H9 (cell line): ENCODE measurements around the gene DUSP15. TPM values are rescaled to one million over a fixed set of nuclear protein-coding genes. Genes with fewer than 3 reads are reported as not detected.

Experiments
- DNase-seq: peaks from one replicate; pipeline ENCODE4 v3.0.0-alpha.2; 2017
- H2AFZ ChIP-seq: one replicate; pipeline ENCODE4 v1.6.1; 2013; ENCODE audit warnings: mild to moderate bottlenecking, low read length, control low read depth, moderate library complexity
- H2AK5ac ChIP-seq: 2 replicates; pipeline ENCODE4 v1.6.1; 2013; ENCODE audit warnings: low read length, control low read depth, mixed read lengths; ENCODE audit not compliant: insufficient read length
- H2BK120ac ChIP-seq: one replicate; pipeline ENCODE4 v1.6.1; 2013; ENCODE audit warnings: low read depth, mild to moderate bottlenecking, low read length, control low read depth, inconsistent platforms; ENCODE audit not compliant: poor library complexity, severe bottlenecking
- H2BK12ac ChIP-seq: 2 replicates; pipeline ENCODE4 v1.6.1; 2013; ENCODE audit warnings: low read length, control low read depth, mixed read lengths, low read depth; ENCODE audit not compliant: insufficient read length
- H2BK15ac ChIP-seq: 2 replicates; pipeline ENCODE4 v1.6.1; 2013; ENCODE audit warnings: low read depth, low read length, control low read depth
- H2BK20ac ChIP-seq: one replicate; pipeline ENCODE4 v1.6.1; 2013; ENCODE audit warnings: low read depth, mild to moderate bottlenecking, low read length, control low read depth, inconsistent platforms; ENCODE audit not compliant: poor library complexity, severe bottlenecking
- H2BK5ac ChIP-seq: 2 replicates; pipeline ENCODE4 v1.6.1; 2013; ENCODE audit warnings: low read length, control low read depth, mixed read lengths; ENCODE audit not compliant: insufficient read length
- H3K14ac ChIP-seq: 2 replicates; pipeline ENCODE4 v1.6.1; 2013; ENCODE audit warnings: low read length, control low read depth; ENCODE audit not compliant: insufficient read depth
- H3K18ac ChIP-seq: 2 replicates; pipeline ENCODE4 v1.6.1; 2013; ENCODE audit warnings: low read depth, mild to moderate bottlenecking, mixed read lengths, low read length, control low read depth; ENCODE audit not compliant: insufficient read length
- H3K23ac ChIP-seq: 2 replicates; pipeline ENCODE4 v1.6.1; 2013; ENCODE audit warnings: low read length, control low read depth, mixed read lengths, low read depth; ENCODE audit not compliant: insufficient read length
- H3K23me2 ChIP-seq: 2 replicates; pipeline ENCODE4 v1.6.1; 2013; ENCODE audit warnings: low read depth, mild to moderate bottlenecking, mixed read lengths, low read length, control low read depth; ENCODE audit not compliant: insufficient read length, poor library complexity, severe bottlenecking
- H3K27ac ChIP-seq: 2 replicates; pipeline ENCODE4 v1.5.1; 2013; ENCODE audit warnings: low read length, control low read depth, mixed read lengths, low read depth; ENCODE audit not compliant: insufficient read length
- H3K27me3 ChIP-seq: 2 replicates; pipeline ENCODE4 v1.6.1; 2013; ENCODE audit warnings: low read length, control low read depth, inconsistent platforms; ENCODE audit not compliant: insufficient read depth
- H3K4ac ChIP-seq: 2 replicates; pipeline ENCODE4 v1.6.1; 2013; ENCODE audit warnings: low read depth, mild to moderate bottlenecking, control low read depth, inconsistent platforms, low read length, moderate library complexity
- H3K4me1 ChIP-seq: 2 replicates; pipeline ENCODE4 v1.6.1; 2013; ENCODE audit warnings: low read length, control low read depth, inconsistent platforms; ENCODE audit not compliant: insufficient read depth
- H3K4me2 ChIP-seq: 2 replicates; pipeline ENCODE4 v1.6.1; 2013; ENCODE audit warnings: low read length, control low read depth, mixed read lengths; ENCODE audit not compliant: insufficient read length, insufficient read depth
- H3K56ac ChIP-seq: 2 replicates; pipeline ENCODE4 v1.6.1; 2013; ENCODE audit warnings: low read depth, mild to moderate bottlenecking, mixed read lengths, low read length, control low read depth; ENCODE audit not compliant: insufficient read length
- H3K79me1 ChIP-seq: 2 replicates; pipeline ENCODE4 v1.6.1; 2013; ENCODE audit warnings: low read depth, mild to moderate bottlenecking, moderate library complexity, low read length, control low read depth, inconsistent platforms; ENCODE audit not compliant: insufficient read depth, poor library complexity, severe bottlenecking
- H3K79me2 ChIP-seq: 2 replicates; pipeline ENCODE4 v1.6.1; 2013; ENCODE audit warnings: low read length, control low read depth, inconsistent platforms; ENCODE audit not compliant: insufficient read depth
- H3K9ac ChIP-seq: 2 replicates; pipeline ENCODE4 v1.6.1; 2013; ENCODE audit warnings: low read length, control low read depth, mixed read lengths; ENCODE audit not compliant: insufficient read length; ENCODE audit errors: extremely low read depth
- H3K9me3 ChIP-seq: one replicate; pipeline ENCODE4 v1.6.1; 2013; ENCODE audit warnings: low read depth, low read length, inconsistent platforms; ENCODE audit not compliant: control insufficient read depth
- H3T11ph ChIP-seq: one replicate; pipeline ENCODE4 v1.6.1; 2013; ENCODE audit warnings: mild to moderate bottlenecking, low read length, control low read depth, inconsistent platforms
- H4K20me1 ChIP-seq: one replicate; pipeline ENCODE4 v1.6.1; 2013; ENCODE audit not compliant: control insufficient read depth, insufficient read length, insufficient read depth
- H4K5ac ChIP-seq: 2 replicates; pipeline ENCODE4 v1.6.1; 2013; ENCODE audit warnings: low read depth, mild to moderate bottlenecking, mixed read lengths, low read length, control low read depth; ENCODE audit not compliant: insufficient read length
- H4K8ac ChIP-seq: replicated peaks from 2 replicates; pipeline ENCODE4 v1.6.1; 2013; ENCODE audit warnings: low read length, control low read depth, mixed read lengths, low read depth; ENCODE audit not compliant: insufficient read length
- H4K91ac ChIP-seq: 2 replicates; pipeline ENCODE4 v1.6.1; 2013; ENCODE audit warnings: low read depth, mild to moderate bottlenecking, moderate library complexity, mixed read lengths, low read length, control low read depth; ENCODE audit not compliant: insufficient read length
- H3K27ac Mint-ChIP-seq, 3 experiments: 2 replicates in 2 of 3; 3 replicates in 1 of 3; pipeline ENCODE4 v1.8.0; 2020 to 2021; ENCODE audit warnings: mixed read lengths in 3 of 3, mild to moderate bottlenecking in 1 of 3, moderate library complexity in 1 of 3
- H3K27me3 Mint-ChIP-seq: 2 replicates; pipeline ENCODE4 v1.8.0; 2021; ENCODE audit warnings: low read depth, mild to moderate bottlenecking, moderate library complexity, mixed read lengths
- H3K36me3 Mint-ChIP-seq, 3 experiments: 2 replicates in 2 of 3; 3 replicates in 1 of 3; pipeline ENCODE4 v1.8.0; 2020 to 2021; ENCODE audit warnings: low read depth in 3 of 3, mixed read lengths in 3 of 3; ENCODE audit not compliant: insufficient read depth in 1 of 3
- H3K4me1 Mint-ChIP-seq, 2 experiments: 2 replicates each; pipeline ENCODE4 v1.8.0; 2020; ENCODE audit warnings: mixed read lengths in 2 of 2
- H3K4me3 Mint-ChIP-seq, 2 experiments: 2 replicates in 1 of 2; 3 replicates in 1 of 2; pipeline ENCODE4 v1.8.0; 2020 to 2021; ENCODE audit warnings: mild to moderate bottlenecking in 2 of 2, mixed read lengths in 2 of 2, moderate library complexity in 1 of 2
- H3K9me3 Mint-ChIP-seq, 2 experiments: 2 replicates in 1 of 2; 3 replicates in 1 of 2; pipeline ENCODE4 v1.8.0; 2020; ENCODE audit warnings: mild to moderate bottlenecking in 2 of 2, mixed read lengths in 2 of 2, moderate library complexity in 1 of 2
- WGBS: extraction: QIAGEN DNeasy Blood & Tissue Kit; methylation state at CpG from one replicate; pipeline ENCODE4 v1.1.7; 2013; ENCODE audit warnings: missing lambda C conversion rate, low lambda C conversion rate, mixed read lengths; ENCODE audit not compliant: insufficient read length; ENCODE audit errors: extremely low coverage; 5-methylcytosine and 5-hydroxymethylcytosine counted together
- total RNA-seq: library from RNA; stranded (reverse); gene quantifications from 2 replicates; pipeline ENCODE4 v1.2.1, GENCODE V29; 2021
- TF ChIP-seq, protein P1 (sequence below): fragments of 200-600 bp; sonication (generic); conservative IDR thresholded peaks from 3 replicates; pipeline ENCODE4 v1.8.0; 2021; ENCODE audit warnings: antibody characterized with exemption, mild to moderate bottlenecking

Gene DUSP15
- total RNA-seq, 1 experiment from 2014 or later, result 5.6 TPM

DNA sequence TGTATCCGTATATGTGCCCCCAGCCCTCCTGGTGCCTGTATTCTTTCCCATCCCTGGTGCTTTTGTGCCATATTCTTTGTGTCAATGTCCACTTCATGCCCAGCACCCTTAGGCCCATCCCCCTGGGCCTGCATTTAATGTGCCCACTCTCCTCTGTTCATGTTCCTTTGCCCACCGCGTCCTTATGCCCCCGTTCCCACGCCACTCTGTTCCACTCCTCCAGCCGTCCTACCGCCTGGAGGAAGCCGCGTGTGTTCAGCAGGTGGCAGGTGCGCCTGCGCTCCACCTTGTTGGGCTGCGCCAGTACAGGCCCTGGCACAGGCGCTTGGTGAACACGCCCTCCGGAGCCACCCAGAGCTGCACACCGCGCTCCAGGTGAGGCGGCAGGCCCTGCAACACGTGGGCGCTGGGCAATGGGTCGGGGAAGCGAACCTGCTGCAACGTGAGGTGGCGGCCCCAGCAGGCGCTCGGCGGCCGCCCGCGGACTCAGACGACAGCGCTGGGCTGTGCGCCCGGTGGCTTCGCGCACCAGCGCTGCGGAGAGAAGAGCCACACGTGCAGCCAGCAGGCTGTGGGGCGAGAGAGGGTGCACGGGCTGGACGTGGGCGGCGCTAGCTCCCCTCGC, 20.9 kb downstream of the DUSP15 start:
- H3K36me3 Mint-ChIP-seq, result no peaks in the 10 kb centered on the region
- H3K23me2 ChIP-seq, result no peaks in the 10 kb centered on the region
- no peak overlapping the region for H3K4me2 ChIP-seq
- no peak overlapping the region for H2BK15ac ChIP-seq
- peaks cover 51% of the 10 kb centered on the region for H3K27me3 Mint-ChIP-seq
- no peaks in the 10 kb centered on the region for H3K4me1 ChIP-seq
- H4K5ac ChIP-seq, result no peak overlapping the region
- H2AFZ ChIP-seq, result no peak overlapping the region
- H3K27ac ChIP-seq, result no peak overlapping the region
- H3K4ac ChIP-seq, result no peak overlapping the region
- H3T11ph ChIP-seq, result no peak overlapping the region
- H2AK5ac ChIP-seq, result no peak overlapping the region
- TF ChIP-seq, protein P1, sequence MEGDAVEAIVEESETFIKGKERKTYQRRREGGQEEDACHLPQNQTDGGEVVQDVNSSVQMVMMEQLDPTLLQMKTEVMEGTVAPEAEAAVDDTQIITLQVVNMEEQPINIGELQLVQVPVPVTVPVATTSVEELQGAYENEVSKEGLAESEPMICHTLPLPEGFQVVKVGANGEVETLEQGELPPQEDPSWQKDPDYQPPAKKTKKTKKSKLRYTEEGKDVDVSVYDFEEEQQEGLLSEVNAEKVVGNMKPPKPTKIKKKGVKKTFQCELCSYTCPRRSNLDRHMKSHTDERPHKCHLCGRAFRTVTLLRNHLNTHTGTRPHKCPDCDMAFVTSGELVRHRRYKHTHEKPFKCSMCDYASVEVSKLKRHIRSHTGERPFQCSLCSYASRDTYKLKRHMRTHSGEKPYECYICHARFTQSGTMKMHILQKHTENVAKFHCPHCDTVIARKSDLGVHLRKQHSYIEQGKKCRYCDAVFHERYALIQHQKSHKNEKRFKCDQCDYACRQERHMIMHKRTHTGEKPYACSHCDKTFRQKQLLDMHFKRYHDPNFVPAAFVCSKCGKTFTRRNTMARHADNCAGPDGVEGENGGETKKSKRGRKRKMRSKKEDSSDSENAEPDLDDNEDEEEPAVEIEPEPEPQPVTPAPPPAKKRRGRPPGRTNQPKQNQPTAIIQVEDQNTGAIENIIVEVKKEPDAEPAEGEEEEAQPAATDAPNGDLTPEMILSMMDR, result no peak
- H3K27me3 ChIP-seq, result no peaks in the 10 kb centered on the region
- no peak overlapping the region for H4K8ac ChIP-seq
- H3K14ac ChIP-seq, result no peak overlapping the region
- peaks cover 9 to 13% of the 10 kb centered on the region in 2 experiments for H3K4me1 Mint-ChIP-seq
- no peak overlapping the region for H2BK12ac ChIP-seq
- no peak for DNase-seq
- H3K18ac ChIP-seq, result no peak overlapping the region
- no peak overlapping the region for H3K23ac ChIP-seq
- no peak overlapping the region for H2BK5ac ChIP-seq
- H2BK20ac ChIP-seq, result no peak overlapping the region
- H3K27ac Mint-ChIP-seq, result no peak overlapping the region
- H4K91ac ChIP-seq, result no peak overlapping the region
- H3K4me3 Mint-ChIP-seq, result no peak overlapping the region
- no peaks in the 10 kb centered on the region for H3K79me2 ChIP-seq
- no peak overlapping the region for H3K9ac ChIP-seq
- no CpG with 5 or more reads among the region's 45 CpGs for WGBS
- no peak overlapping the region for H3K56ac ChIP-seq
- H3K79me1 ChIP-seq, result no peaks in the 10 kb centered on the region
- no peaks in the 10 kb centered on the region for H3K9me3 Mint-ChIP-seq
- no peak overlapping the region for H2BK120ac ChIP-seq
- no peaks in the 10 kb centered on the region for H3K9me3 ChIP-seq
- no peaks in the 10 kb centered on the region for H4K20me1 ChIP-seq
